ENCODE measurements around the gene CHD9. TPM values are rescaled to one million over a fixed set of nuclear protein-coding genes. Genes with fewer than 3 reads are reported as not detected.

The CHD9 gene
- total RNA-seq, 1 experiment from 2014 or later = 25.4 TPM

GRCh38 chr16:53081032-53081424, 26.2 kb downstream of the CHD9 start:
- H3K4me3 ChIP-seq (ENCODE audit: low read depth in 2 of 2, low read length in 2 of 2) = no peak overlapping the region

GRCh38 chr16:53081686-53082407, 27.1 kb downstream of the CHD9 start:
- no peaks in the 10 kb centered on the region for H3K27me3 ChIP-seq (ENCODE audit: control insufficient read depth, insufficient read depth, low read length)
- no peak overlapping the region for H3K4me3 ChIP-seq (ENCODE audit: low read depth in 2 of 2, low read length in 2 of 2)
- in situ Hi-C loops (cut with HindIII; ENCODE audit: low pct_unique_long_range_greater_than_20kb, low sequenced_read_pairs) (no loop called here), intact Hi-C loops (cut with micrococcal nuclease; ENCODE audit: unreplicated experiment) (no loop called here)
- ChIA-PET CTCF (no interaction called here), POLR2A (no interaction called here)
- no TSS peak for BruUV-seq (replicated peaks)
- TF ChIP-seq TCF7L2 (IDR thresholded peaks at IDR 0.05; ENCODE audit: low read depth, low read length) (no peak), POLR2AphosphoS5 (IDR thresholded peaks at IDR 0.05; ENCODE audit: low read depth, low read length) (no peak), CTCF (IDR thresholded peaks at IDR 0.05) (no peak), SIN3A (IDR thresholded peaks at IDR 0.05; ENCODE audit: borderline replicate concordance, insufficient read depth, low read depth, low read length) (no peak), REST (IDR thresholded peaks at IDR 0.05; ENCODE audit: insufficient read depth in 1 of 2, low read depth in 2 of 2, low read length in 1 of 2) (no peak)
- DNase-seq (ENCODE audit: low read depth, low spot score) (no peak), ATAC-seq (no peak)
- no peak overlapping the region for H3K27ac ChIP-seq (ENCODE audit: low read length)
- H3K9me3 ChIP-seq (ENCODE audit: control insufficient read depth, insufficient read depth, low read depth, low read length) = no peaks in the 10 kb centered on the region
- no peaks in the 10 kb centered on the region for H3K36me3 ChIP-seq (ENCODE audit: control insufficient read depth, insufficient read depth, low read length)
- H3K4me1 ChIP-seq (ENCODE audit: control insufficient read depth, insufficient read depth, low read length) = no peaks in the 10 kb centered on the region

More at GRCh38 chr16:53081032-53081424, 26.2 kb downstream of the CHD9 start:
- Histone ChIP-seq H3K27ac (ENCODE audit: low read length) (no peak overlapping the region), H3K27me3 (ENCODE audit: control insufficient read depth, insufficient read depth, low read length) (no peaks in the 10 kb centered on the region), H3K36me3 (ENCODE audit: control insufficient read depth, insufficient read depth, low read length) (no peaks in the 10 kb centered on the region), H3K4me1 (ENCODE audit: control insufficient read depth, insufficient read depth, low read length) (no peaks in the 10 kb centered on the region), H3K9me3 (ENCODE audit: control insufficient read depth, insufficient read depth, low read depth, low read length) (no peaks in the 10 kb centered on the region)
- intact Hi-C loops (cut with micrococcal nuclease; ENCODE audit: unreplicated experiment) = no loop called here
- BruUV-seq (replicated peaks) = no TSS peak
- in situ Hi-C loops (cut with HindIII; ENCODE audit: low pct_unique_long_range_greater_than_20kb, low sequenced_read_pairs) = no loop called here
- DNase-seq (ENCODE audit: low read depth, low spot score) = no peak
- no peak for ATAC-seq
- TF ChIP-seq POLR2AphosphoS5 (IDR thresholded peaks at IDR 0.05; ENCODE audit: low read depth, low read length) = no peak
- no peak for TF ChIP-seq CTCF (IDR thresholded peaks at IDR 0.05)
- TF ChIP-seq SIN3A (IDR thresholded peaks at IDR 0.05; ENCODE audit: borderline replicate concordance, insufficient read depth, low read depth, low read length) = no peak
- no peak for TF ChIP-seq TCF7L2 (IDR thresholded peaks at IDR 0.05; ENCODE audit: low read depth, low read length)
- no peak for TF ChIP-seq REST (IDR thresholded peaks at IDR 0.05; ENCODE audit: insufficient read depth in 1 of 2, low read depth in 2 of 2, low read length in 1 of 2)
- ChIA-PET POLR2A (no interaction called here), CTCF (no interaction called here)
